Activated naive CD4-positive, alpha-beta T cell treated with anti-CD3 and anti-CD28 coated beads for 36 hours (primary cell): ENCODE measurements around the gene RIPK4. TPM values are rescaled to one million over a fixed set of nuclear protein-coding genes. Genes with fewer than 3 reads are reported as not detected.

Experiments
- CTCF ChIA-PET: fragments of 350-600 bp; sonication (Branson Sonifier 250); formaldehyde crosslinking; loops from one replicate; lab custom pipeline; 2021; ENCODE audit warnings: antibody characterized with exemption; lab: Charles Lee
- DNase-seq: peaks from one replicate; pipeline ENCODE4 v3.0.0-alpha.2; 2020
- H3K27ac Mint-ChIP-seq: one replicate; pipeline ENCODE4 v1.8.0; 2021; ENCODE audit warnings: mild to moderate bottlenecking, mixed read lengths
- H3K27me3 Mint-ChIP-seq: one replicate; pipeline ENCODE4 v1.8.0; 2021; ENCODE audit warnings: low read depth, mixed read lengths
- H3K36me3 Mint-ChIP-seq: one replicate; pipeline ENCODE4 v1.8.0; 2021; ENCODE audit warnings: low read depth, mixed read lengths
- H3K4me1 Mint-ChIP-seq: one replicate; pipeline ENCODE4 v1.8.0; 2021; ENCODE audit warnings: low read depth, mixed read lengths
- H3K4me3 Mint-ChIP-seq: one replicate; pipeline ENCODE4 v1.8.0; 2021; ENCODE audit warnings: mild to moderate bottlenecking, moderate library complexity, mixed read lengths
- H3K9me3 Mint-ChIP-seq: one replicate; pipeline ENCODE4 v1.8.0; 2021; ENCODE audit warnings: mixed read lengths
- intact Hi-C: fragments of 100-400 bp; cut with micrococcal nuclease; formaldehyde crosslinking; loops from one replicate; pipeline ENCODE4 v1.15.1; 2023
- total RNA-seq, 2 experiments: library from RNA; stranded (reverse); gene quantifications; one replicate each; pipeline ENCODE4 v1.2.3, GENCODE V29; 2021

The RIPK4 gene
- total RNA-seq, 2 experiments from 2014 or later, result 0.33 to 0.49 TPM

DNA sequence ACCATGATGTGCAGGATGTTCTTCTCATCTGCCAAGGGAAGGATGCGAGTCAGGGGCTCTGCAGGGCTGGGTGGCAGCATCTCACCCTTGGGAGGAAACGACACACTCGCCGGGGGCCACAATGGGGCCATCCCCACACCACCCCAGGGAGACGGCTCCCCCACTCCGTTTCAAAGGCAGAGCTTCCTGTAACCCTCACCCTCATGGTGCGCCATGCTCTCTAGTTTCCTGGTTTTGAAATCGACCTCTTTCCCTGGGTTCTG lies 20.2 kb downstream of the RIPK4 start:
- Mint-ChIP-seq H3K4me3 (no peak overlapping the region), H3K27ac (no peak overlapping the region), H3K9me3 (no peaks in the 10 kb centered on the region), H3K27me3 (no peaks in the 10 kb centered on the region), H3K4me1 (no peaks in the 10 kb centered on the region), H3K36me3 (no peaks in the 10 kb centered on the region)
- DNase-seq, result no peak
- intact Hi-C loops, result no loop called here
- CTCF ChIA-PET, result no interaction called here

DNA sequence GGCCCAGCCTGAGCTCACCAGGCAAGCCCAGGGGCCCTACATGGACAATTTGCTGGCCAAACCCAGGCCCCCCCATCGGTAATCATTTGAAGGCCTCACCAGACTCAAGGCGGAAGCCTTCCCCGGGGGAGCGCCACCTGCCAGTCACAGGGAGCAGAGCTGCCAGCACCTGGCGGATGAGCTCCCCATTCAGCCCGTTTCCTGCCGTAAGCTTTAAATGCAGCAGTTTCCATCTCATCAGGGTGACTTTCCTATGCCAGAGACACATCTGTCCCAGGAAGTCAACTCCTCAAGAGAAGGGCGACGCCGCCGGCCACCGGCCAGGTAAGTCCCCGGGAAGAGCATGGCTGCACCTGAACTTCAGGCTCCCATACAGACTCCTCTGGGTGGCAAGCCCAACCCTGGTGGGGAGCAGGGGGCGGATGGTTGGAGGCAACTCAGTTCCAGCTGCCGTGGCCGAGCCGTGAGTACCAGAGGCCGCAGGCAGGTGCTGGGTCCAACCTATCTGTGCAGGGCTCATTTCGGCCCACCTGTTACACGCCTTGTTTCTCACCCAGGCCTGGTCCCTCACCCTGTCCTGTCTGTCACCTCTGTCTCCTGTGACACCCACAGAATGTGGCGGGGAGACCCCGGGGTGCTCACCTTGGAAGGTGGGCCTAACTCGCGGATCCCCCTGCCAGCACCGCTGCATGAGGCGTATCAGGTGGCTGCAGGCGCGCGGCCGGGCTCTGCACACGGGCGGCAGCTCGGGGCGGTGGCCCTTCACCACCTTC lies 20.7 kb downstream of the RIPK4 start:
- no peaks in the 10 kb centered on the region for H3K9me3 Mint-ChIP-seq
- no peaks in the 10 kb centered on the region for H3K4me1 Mint-ChIP-seq
- no peaks in the 10 kb centered on the region for H3K36me3 Mint-ChIP-seq
- no peak overlapping the region for H3K4me3 Mint-ChIP-seq
- intact Hi-C loops, result no loop called here
- no peaks in the 10 kb centered on the region for H3K27me3 Mint-ChIP-seq
- no peak overlapping the region for H3K27ac Mint-ChIP-seq
- no peak for DNase-seq
- CTCF ChIA-PET, result no interaction called here

DNA sequence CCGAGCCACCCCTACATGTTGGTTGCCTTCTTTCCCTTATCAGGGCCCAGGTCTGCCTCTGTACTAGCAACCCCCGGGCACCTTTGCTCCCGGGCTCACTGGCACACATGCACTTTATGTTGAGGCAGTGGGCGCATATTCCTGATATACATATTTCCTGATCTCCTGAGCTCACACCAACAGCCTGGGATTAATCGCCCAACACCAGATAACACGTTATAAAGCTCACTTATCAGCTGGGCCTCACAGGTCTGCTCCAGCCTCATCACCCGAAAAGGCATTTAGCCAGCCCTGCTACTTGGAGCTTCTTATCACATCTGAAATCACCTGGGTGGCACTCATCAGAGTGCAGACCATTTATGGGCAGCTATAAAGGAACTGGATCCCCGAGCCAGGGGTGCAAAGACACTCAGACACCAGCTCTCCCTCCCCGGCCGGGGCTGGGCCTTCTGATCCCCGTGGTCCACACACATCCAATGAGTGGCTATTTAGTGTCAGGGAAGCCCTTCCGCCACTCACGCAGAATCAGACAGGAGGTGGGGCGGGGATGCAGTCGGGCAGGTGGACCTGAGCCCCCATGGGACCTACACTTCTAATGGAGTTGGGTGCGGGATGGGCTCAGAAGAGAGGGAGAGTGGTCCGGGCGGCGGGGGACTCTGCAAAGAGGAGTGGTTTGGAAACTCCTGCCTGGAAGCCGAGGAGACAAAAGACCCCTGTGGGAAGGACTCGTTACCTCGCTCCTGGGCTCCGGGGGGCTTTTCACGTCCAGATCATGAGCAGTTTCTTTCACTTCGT lies 21.6 kb downstream of the RIPK4 start:
- CTCF ChIA-PET, result no interaction called here
- no peaks in the 10 kb centered on the region for H3K4me1 Mint-ChIP-seq
- DNase-seq, result no peak
- intact Hi-C loops, result no loop called here
- H3K36me3 Mint-ChIP-seq, result no peaks in the 10 kb centered on the region
- no peaks in the 10 kb centered on the region for H3K9me3 Mint-ChIP-seq
- H3K4me3 Mint-ChIP-seq, result no peak overlapping the region
- no peak overlapping the region for H3K27ac Mint-ChIP-seq
- no peaks in the 10 kb centered on the region for H3K27me3 Mint-ChIP-seq

DNA sequence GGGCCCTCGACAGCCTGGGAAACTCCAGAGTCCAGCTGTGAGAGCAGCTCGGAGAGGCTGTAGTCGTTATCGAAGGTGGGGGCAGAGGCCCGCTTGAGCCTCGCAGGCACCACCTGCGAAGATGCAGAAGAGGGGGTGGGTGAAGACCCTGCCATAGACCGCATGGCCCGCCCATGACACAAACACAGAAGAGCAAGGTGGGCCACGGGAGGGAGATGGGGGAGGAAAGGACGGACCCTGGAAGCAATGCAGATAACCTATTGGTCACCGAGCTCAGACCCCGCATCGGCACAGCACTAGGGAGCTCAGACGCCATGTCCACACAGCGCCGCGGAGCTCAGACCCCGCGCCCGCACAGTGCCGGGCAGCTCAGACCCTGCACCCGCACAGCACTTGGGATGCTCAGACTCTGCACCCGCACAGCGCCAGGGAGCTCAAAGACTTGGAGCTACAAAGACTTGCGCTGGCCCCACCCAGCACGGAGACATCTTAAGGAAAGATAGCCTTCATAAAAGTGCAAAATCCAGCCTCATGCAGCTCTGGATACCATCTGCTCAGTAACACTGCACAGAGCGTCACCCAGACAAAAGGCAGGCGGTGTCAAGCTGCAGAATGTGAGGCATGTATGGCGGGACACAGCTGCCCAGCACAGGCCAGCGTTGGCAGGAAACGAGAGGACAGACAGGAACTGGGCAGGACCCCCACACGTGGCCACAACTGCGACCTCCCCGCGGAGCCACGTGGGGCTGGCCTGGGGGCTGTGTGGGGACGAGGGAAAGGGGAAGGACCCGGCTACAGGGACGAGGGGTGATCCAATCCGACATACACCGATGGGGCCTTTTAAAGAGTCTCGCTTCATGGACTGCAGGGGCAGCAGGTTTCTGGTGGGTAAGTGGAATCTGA lies 22.6 kb downstream of the RIPK4 start:
- intact Hi-C loops, result no loop called here
- Mint-ChIP-seq H3K27me3 (no peaks in the 10 kb centered on the region), H3K9me3 (no peaks in the 10 kb centered on the region), H3K36me3 (no peaks in the 10 kb centered on the region), H3K4me3 (no peak overlapping the region), H3K4me1 (no peaks in the 10 kb centered on the region), H3K27ac (no peak overlapping the region)
- CTCF ChIA-PET, result no interaction called here
- DNase-seq, result no peak

DNA sequence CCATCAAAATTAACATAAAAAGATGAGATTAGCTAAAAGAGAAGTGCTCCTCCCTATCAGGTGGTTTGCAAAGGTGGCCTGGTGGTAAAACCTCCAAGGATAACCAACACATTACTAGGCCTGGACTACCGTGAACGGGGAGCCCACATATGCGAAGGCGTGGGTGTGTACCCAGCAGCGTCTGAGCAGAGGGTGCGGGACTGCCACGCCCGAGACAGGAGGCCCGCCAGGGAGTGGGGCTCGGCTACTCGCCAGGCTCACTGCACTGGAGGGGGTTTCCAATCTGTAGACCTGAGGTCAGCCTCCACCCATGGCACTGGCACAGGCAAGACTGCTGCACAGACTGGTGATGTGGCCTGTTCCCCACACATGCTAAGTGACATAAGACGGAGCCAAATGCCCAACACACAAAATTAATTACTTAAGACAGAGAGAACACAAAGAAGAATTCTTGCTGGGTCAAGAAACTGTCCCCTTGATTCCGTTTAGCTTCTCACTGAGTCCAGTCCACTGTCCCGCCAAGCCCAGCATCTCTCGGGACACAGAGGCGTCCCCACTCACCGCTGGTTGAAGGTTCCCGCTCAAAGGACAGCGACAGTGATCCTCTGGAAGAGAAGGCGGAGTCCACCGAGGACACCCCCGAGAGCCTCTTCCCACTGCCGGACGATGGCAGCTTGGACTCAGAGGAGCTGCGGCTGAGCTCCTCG lies 23.4 kb downstream of the RIPK4 start:
- H3K9me3 Mint-ChIP-seq, result peaks cover under 1% of the 10 kb centered on the region
- no peaks in the 10 kb centered on the region for H3K27me3 Mint-ChIP-seq
- H3K4me3 Mint-ChIP-seq, result no peak overlapping the region
- H3K4me1 Mint-ChIP-seq, result no peaks in the 10 kb centered on the region
- DNase-seq, result no peak
- intact Hi-C loops, result no loop called here
- H3K36me3 Mint-ChIP-seq, result no peaks in the 10 kb centered on the region
- no peak overlapping the region for H3K27ac Mint-ChIP-seq
- CTCF ChIA-PET, result no interaction called here

DNA sequence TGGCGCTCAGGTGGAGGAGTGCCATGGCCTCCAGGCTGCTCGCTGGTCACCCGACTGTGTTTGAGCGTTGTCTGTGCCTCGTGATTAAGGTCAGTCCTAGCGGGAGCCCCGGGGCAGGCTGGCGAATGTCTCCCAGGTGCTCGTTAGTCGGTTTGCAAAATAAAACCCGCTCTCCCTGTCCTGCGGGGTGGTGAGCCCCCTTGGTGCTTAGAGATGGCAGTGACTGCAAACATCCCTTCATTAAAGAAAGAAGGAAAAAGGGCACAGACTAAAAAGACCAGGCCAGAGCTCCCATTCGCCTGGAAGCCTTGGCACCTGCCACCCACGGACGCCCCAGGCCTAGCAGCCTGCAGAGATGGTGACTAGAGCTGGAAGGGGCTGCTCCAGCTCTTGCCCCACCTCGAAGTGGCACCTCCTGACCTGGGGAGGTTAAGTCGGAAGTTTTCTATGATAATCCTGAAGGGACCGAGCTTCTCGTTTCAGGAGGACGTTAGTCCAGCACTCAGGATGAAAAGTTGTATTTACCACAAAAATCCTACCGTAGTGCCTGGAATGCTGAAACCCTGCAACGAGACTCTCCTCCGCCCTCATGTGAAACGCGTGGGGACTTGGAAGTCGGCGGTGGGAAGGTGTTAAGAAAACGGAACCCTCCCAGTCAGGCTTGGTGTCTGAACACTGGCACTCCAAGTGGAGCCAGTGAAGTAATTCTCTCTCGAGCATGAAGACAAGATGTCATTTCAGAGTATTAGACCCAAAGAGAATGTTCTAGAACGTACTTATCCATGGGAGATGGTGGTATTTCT lies 24.6 kb downstream of the RIPK4 start:
- Mint-ChIP-seq H3K27ac (no peak overlapping the region), H3K36me3 (no peaks in the 10 kb centered on the region), H3K9me3 (peaks cover 4% of the 10 kb centered on the region), H3K4me3 (no peak overlapping the region), H3K27me3 (no peaks in the 10 kb centered on the region), H3K4me1 (no peaks in the 10 kb centered on the region)
- CTCF ChIA-PET, result no interaction called here
- intact Hi-C loops, result no loop called here
- DNase-seq, result no peak

DNA sequence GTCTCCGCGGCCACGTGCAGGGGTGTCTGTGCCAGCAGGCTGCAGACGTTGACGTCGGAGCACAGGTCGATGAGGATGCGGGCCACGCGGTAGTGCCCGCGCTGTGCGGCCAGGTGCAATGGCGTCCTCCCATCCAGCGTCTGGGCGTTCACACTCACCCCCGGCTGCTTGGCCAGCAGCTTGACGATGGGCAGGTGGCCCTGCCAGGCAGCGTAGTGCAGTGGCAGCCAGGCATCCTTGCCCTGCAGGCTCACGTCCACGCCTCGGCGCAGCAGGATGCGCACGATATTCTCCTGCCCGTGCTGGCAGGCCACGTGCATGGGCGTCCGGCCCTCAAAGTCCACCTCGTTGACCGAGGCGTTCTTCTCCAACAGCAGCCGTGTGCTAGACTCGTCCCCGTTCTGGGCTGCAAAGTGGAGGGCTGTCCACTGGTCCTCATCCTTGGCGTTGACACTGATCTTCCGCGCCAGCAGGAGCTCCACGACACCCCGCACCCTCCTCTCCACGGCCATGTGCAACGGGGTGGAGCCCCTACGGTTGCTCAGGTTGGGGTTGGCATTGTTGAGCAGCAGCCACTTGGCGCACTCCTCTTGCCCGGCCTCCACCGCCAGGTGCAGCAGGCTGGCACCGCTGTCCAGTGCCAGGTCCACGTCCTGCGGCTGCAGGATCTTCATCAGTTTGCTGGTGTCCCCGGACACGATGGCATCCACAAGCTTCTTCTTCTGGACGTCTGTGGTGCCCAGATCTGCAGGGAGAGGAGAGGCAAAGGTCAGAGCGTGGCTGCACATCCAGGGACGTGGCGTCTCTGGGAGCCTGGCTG lies 25.4 kb downstream of the RIPK4 start:
- no peak overlapping the region for H3K27ac Mint-ChIP-seq
- H3K9me3 Mint-ChIP-seq, result peaks cover 4% of the 10 kb centered on the region
- peaks cover 2% of the 10 kb centered on the region for H3K27me3 Mint-ChIP-seq
- no peak overlapping the region for H3K4me3 Mint-ChIP-seq
- no peaks in the 10 kb centered on the region for H3K36me3 Mint-ChIP-seq
- no peak for DNase-seq
- H3K4me1 Mint-ChIP-seq, result no peaks in the 10 kb centered on the region
- intact Hi-C loops, result no loop called here
- CTCF ChIA-PET, result no interaction called here

DNA sequence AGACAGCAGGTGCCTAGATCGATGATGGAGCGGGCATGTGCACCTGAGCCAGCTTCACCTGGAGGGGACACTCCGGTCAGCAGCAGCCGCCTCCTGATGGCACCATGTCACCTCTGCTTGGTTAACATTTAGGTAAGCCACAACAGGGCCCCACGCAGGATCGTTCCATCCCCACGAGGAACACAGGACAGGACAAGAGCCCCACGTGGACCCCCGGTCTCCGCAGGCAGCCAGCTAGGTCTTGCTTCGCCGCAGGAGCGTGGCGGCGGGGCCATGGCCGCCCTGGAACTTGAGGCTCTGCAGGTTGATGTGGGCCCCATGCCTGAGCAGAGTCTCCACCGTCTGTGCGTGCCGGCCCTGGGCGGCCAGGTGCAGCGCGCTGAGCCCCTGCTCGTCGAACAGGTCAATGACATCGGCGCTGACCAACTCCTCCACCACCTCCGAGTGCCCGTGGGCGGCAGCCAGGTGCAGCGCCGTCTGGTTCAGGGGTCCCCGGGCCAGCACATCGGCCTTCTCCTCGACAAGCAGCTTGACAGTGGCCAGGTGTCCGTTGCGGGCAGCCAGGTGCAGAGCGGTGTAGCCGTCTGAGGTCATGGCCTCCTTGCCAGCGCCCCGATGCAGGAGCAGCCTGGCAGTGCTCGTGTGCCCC lies 26.1 kb downstream of the RIPK4 start:
- CTCF ChIA-PET, result no interaction called here
- no peaks in the 10 kb centered on the region for H3K36me3 Mint-ChIP-seq
- intact Hi-C loops, result no loop called here

DNA sequence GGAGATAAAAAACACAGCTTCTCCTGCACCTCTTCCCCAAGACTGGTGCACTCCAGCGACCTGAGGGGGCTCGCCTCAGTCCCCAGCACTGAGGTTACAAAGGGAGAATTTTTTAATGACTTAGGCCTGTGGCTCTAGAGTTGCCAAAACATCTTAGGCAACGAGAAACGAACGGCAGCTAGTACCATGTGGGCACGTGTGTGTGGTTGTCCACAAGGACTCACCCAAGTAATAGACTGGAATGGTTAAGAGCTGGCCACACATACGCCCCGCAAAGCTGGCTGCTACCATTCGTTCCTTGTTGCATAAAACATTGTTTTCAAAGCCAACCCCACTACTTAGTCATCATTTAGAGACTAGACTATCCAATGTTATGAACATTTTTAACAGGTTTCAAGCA lies 26.9 kb downstream of the RIPK4 start:
- CTCF ChIA-PET, result no interaction called here
- intact Hi-C loops, result no loop called here
- H3K4me1 Mint-ChIP-seq, result no peaks in the 10 kb centered on the region

More for the DNA sequence above, 26.1 kb downstream of the RIPK4 start:
- Mint-ChIP-seq H3K4me3 (no peak overlapping the region), H3K9me3 (peaks cover 4% of the 10 kb centered on the region), H3K4me1 (no peaks in the 10 kb centered on the region), H3K27ac (no peak overlapping the region), H3K27me3 (peaks cover 2% of the 10 kb centered on the region)
- no peak for DNase-seq

DNA sequence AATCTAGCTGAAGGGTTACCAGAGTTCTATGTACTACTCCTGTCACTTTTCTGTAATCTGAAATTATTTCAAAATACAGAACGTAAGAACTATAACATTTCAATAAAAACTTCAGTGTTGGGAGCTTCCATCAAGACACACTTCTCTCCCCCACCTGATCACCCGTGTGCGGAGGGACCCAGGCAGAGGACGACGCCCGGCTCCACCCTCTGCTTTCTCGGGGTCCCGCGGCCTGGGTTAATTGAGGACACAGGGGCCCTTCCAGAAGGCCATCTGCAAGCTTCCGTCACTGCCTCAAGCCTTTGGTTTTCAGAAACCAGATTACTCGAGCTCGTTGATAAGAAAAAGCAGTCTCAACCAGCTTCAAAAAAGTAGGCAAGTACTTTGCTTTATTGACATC lies 27.8 kb downstream of the RIPK4 start:
- H3K36me3 Mint-ChIP-seq, result no peaks in the 10 kb centered on the region
- H3K4me1 Mint-ChIP-seq, result no peaks in the 10 kb centered on the region
- no peak overlapping the region for H3K27ac Mint-ChIP-seq
- no peak overlapping the region for H3K4me3 Mint-ChIP-seq
- peaks cover 5% of the 10 kb centered on the region for H3K27me3 Mint-ChIP-seq
- H3K9me3 Mint-ChIP-seq, result peaks cover 4% of the 10 kb centered on the region
- DNase-seq, result no peak
- intact Hi-C loops, result no loop called here
- CTCF ChIA-PET, result interaction anchor here (0.7 kb wide), 1 partner anchor 87 kb away, joined by 3 read pairs; no protein-coding TSS in a partner anchor

More for the DNA sequence above, 26.9 kb downstream of the RIPK4 start:
- Mint-ChIP-seq H3K27me3 (peaks cover 2% of the 10 kb centered on the region), H3K4me3 (no peak overlapping the region), H3K9me3 (peaks cover 4% of the 10 kb centered on the region), H3K27ac (no peak overlapping the region), H3K36me3 (no peaks in the 10 kb centered on the region)
- no peak for DNase-seq
